HG02623 (cell line): Measurements from ENCODE around the gene TSHZ2.
"Not testable (repeated sequence)": the region's sequence is repeated elsewhere in the genome, so short reads cannot be mapped to it uniquely, and the experiment has no call there.

Source experiments
- ATAC-seq: cut with Tn5 transposase; IDR thresholded peaks from one replicate; pipeline ENCODE4 v1.9.1; 2021; ENCODE audit warnings: moderate library complexity; ENCODE audit not compliant: unreplicated experiment

The TSHZ2 gene

DNA sequence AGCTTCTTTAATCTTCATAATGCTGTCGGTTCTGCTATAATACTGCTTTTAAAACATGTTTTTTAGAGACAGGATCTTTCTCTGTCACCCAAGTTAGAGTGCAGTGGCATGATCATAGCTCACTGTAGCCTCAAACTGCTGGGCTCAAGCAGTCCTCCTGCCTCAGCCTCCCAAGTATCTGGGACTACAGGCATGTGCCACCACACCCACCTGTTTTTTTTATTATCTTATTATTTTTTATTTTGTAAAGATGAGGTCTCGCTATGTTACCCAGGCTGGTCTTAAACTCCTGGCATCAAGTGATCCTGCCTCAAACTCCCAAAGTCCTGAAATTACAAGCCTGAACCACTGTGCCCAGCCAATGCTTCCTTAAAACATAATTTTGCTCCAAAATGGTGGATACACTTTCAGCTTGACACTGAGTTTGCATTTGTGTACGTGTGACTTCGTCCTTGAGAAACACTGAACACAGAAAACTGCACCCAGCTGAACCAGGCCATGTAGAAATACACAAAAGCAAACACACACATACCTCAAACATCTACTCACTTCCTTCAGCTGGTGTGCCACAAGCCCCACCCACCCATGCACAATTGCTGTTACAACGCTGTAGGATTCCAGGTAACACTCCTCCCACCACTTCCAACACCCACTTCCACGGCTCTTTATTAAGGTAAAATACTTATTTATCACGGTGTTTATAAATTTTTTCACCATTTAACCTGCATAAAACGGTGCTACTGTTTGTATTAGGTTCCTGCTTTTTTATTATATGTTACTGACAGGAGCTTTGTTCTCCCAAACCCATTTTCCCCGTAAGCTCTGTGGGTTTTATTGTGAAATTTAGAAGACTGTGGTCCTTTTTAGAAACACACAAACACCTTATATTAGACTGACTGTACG is 109.1 kb downstream of the TSHZ2 start:
- ATAC-seq, result no peak

DNA sequence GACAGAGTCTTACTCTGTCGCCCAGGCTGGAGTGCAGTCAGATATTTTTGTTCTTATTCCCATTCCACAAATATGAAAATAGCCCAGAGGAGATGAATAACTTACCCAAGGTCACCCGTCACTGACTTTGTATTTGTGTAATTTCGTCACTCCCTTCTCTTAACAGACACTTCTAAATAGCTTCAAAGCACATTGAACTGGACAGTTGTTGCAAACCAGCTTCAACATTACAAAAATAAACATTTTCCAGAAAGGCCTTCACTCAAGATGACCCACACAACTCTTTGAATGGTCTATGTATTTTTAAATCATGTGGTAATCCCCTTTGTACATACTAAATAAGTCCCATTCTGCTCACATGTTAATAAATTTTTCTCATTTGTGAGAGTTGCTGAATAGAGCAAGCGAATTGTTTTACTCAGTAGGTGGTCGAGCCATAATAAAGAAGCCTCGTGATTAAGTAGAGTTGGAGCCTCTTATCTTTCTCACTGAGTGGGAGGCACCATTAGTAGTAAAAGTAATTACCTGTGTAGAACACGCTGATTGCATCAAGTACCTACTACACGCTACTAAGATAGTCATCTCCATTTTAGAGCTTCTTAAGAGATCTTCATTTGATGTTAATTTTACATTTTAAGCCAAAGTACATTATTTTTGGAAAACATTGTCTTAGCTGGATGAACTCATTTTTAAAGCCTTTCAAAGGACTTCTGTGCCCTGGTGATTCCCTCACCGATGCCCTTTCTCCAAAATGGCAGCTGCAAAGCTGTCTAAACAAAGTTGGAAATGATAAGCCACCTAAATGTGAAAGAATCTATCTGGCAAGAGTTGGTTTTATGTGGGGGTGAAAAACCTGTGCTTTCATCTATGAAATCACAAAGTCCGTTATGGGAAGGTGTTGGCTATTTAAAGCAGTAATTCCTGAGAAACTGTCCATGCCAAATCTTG is 110.0 kb downstream of the TSHZ2 start:
- ATAC-seq, result no peak

DNA sequence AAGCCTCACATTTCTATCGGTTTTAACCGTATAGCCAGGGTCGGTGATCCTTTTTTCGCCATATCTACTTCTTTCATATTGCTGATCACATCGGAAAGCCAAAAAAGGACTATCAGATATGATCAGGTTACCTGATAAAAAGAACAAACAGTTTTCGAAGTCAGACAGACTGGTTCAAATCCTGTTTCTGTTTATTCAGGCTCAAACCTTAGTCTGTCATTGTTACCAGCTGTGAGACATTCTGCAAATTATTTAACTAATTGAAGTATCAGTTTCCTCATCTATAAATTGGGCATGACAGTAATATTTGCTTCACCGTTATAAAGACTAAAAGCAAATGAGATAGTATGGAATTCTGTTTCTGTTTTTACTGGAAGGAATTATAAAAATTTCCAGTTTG is 111.3 kb downstream of the TSHZ2 start:
- no peak for ATAC-seq

DNA sequence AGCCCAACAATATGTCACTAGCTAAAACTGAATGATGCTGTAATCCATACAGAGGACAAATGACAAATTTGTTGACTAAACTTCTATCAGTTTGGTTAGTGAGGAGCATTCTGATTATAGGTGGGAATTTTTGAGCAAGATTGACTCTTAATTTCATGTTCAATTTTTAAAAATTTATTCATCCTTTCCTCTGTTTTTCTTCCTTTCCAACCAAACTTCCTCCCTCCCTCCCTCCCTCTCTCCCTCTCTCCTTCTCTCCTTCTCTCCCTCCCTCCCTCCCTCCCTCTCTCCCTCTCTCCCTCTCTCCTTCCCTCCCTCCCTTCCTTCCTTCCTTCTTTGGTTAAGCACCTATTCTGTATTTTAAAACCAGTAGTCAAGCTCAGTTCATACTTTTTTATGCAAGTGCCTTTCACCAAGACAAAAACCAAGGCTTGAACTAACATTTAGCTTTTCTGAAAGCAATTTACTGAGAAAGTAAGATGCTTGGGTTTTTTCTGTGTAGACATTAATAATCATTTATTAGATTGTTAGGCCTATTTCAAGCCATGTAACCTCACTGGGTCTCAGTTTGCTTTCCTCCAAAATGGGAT is 112.3 kb downstream of the TSHZ2 start:
- ATAC-seq, result no peak

DNA sequence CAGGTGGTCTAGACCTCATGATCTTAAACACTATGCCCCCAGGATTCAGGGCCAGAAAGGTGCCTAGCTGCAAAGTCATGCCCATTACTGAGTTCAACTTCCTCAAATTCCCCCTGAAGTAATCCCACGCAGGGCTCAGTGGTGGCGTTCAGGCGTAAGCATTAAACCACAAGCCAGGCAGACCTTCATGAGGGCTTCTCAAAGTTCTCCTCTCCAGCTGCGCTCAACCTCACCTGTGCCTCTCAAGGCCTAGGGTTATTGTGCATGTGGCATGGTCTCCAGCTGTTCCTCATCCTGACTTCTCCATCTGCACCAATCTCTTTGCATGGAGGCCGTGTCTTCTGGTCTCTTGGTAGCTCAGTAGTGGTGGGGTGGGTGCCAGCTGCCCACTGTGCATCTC is 113.6 kb downstream of the TSHZ2 start:
- ATAC-seq, result no peak

DNA sequence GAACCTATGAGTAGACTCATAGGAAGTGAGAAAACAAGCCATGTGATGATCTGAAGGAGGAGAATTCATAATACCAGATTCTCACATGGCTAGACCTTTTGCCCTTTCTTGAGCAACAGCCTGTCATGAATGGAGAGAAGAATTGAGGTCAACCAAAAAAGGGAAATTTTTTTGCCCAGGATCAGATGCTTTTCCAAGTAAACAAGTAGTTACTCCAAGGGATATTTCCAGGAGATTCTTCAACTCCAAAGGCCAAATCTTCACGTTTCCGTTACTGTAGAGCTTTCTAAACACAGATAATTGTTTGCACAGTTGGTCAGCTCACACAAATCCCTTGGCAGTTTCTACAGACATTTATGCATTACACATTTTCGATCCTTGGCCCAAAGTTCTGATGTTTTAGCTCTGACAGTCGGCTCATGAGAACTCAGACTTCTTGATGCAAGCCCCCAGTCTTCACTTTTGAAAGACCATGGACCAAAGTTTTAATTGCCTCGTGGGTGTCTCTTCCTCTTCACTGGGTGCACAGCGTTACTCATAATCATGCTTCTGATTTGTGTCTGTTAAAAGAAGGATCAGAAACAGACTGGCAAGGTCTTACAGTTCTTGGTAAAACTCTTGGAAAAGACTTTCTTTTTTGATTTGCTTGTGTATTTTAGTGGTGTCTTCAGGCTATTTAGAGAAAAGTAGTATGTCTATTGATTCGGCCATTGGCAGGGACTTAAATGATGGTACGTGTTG is 115.0 kb downstream of the TSHZ2 start:
- ATAC-seq, result no peak

DNA sequence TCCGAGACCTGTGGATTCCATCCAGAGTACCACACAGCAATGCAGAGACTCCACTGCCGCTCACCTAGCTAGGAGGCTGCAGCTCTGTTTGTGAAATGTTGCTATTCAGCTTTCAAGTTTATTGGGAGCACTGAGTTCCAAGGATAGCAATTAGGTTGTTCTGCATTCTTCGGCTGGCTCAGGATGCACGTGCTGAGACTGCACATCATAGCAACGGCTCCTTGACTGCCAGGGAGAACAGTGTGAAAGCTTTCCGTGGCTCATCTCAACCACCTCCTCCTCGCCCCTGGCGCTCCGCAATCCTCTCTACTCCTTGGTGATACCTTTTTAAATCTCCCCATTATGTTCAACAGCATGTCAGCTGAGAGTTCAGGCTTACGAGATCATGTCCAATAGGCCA is 116.6 kb downstream of the TSHZ2 start:
- no peak for ATAC-seq

DNA sequence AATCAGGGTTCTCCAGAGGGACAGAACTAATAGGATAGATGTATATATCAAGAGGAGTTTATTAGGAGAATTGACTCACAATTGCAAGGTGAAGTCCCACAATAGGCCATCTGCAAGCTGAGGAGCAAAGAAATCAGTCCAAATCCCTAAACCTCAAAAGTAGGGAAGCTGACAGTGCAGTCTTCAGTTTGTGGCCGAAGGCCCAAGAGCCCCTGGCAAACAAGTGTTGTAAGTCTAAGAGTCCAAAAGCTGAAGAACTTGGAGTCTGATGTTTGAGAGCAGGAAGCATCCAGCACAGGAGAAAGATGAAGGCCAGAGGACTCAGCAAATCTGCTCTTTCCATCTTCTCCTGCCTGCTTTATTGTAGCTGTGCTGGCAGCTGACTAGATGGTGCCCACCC is 117.7 kb downstream of the TSHZ2 start:
- not testable (repeated sequence) for ATAC-seq

DNA sequence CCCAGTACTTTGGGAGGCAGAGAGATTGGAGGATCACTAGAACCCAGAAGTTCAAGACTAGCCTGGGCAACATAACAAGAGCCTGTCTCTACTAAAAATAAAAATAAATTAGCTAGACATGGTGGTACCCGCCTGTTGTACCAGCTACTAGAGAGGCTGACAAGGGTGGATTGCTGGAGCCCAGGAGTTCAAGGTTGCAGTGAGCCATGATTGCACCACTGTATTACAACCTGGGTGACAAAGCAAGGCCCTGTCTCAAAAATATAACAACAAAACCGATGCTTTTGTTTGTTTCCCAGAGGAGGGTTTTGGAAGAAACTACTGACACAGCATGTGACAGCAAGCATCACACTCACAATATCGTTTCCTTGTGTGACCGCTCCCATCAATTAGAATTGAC is 119.6 kb downstream of the TSHZ2 start:
- ATAC-seq, result no peak

DNA sequence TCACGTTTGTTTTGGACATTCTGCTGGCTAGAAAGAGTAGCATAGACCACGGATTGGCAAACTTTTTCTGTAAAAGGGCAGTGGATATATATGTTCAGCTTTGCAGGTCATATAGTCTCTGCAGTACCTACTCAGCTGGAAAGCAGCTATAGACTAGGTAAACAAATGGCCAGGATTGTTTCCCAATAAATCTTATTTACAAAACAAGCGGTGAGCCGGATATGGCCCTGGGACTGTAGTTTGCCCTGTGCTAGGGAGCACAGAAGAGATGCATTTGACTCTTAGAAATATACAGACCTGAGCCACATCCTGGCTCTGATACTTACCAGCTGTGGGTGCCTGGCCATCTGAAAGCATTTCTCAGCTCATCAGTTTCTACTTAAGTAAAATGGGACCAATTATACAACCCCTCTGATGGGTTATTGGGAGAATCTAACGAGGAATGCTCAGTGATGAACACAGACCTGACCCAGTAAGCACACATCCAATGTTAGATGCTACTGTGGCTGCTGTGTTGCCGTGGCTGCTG is 120.7 kb downstream of the TSHZ2 start:
- no peak for ATAC-seq

DNA sequence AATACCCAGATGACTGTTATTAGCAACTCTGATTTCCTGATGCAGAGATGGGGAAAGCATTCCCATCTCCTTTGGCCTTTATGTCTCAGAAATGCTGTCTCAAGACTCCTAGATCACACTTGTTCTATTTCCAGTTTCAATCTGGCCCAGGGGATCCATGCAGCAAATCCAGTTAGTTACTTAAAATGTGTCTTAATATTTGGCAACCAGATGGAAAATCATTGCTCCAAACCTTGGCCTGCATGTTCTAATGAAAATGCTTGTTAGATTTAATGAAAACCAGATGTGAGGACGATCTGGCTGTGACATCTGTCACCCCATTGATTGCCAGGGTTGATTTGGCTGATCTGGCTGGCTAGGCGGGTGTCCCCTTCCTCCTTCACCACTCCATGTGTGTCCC is 125.2 kb downstream of the TSHZ2 start:
- no peak for ATAC-seq

DNA sequence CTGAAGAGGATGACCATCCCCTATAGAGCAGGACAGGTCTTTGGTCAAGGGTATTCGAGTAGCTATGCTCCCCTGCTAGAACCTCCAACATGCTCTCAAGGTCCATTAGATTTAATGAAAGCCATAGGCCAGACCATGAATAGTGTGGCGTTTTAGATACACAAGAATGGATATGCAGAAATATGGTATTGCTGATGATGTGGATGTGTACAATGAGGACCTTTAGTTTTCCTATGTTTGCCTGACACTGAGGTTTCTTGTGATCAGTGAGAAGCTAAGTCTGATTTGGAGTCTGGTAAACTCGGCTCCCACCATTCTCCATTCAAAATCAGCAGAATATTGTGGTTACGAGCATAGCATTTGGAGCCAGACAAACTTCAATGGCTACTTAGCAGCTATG is 125.6 kb downstream of the TSHZ2 start:
- no peak for ATAC-seq

DNA sequence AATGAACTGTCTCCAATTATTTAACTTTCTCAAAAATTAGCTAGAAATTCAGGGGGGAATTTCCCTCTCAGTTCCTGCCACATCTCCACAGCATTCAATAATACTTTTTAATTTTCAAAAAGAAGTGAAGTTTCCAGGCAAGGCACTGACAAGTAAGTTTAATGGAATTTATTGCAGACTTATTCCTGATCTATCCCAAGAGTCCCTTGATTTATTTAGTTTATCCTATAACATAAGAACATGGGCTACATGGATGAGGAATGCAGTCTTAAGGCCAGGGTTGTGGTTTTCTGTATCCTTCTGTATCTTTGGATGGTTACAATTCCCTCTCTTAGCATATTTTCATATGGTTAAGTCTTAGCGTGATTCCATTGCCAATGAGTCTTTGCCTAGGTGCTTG is 126.5 kb downstream of the TSHZ2 start:
- no peak for ATAC-seq

DNA sequence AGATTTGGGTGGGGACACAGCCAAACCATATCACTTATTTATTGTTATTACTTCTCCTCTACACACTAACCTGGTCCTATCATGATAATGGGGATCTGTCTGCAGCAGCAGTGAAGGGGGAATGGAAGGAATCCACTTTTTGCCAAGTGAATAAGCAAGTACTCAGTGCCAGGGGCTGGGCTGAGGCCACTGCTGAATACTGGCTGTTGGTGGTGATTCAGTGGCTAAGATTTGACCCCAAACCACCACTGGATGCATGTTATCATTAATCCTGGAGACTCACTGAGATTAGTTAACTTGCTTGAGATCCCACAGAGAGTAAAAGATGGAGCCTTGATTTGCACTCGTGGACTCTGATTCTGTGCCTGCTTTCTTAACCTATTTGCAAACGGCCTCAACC is 127.7 kb downstream of the TSHZ2 start:
- ATAC-seq, result no peak

DNA sequence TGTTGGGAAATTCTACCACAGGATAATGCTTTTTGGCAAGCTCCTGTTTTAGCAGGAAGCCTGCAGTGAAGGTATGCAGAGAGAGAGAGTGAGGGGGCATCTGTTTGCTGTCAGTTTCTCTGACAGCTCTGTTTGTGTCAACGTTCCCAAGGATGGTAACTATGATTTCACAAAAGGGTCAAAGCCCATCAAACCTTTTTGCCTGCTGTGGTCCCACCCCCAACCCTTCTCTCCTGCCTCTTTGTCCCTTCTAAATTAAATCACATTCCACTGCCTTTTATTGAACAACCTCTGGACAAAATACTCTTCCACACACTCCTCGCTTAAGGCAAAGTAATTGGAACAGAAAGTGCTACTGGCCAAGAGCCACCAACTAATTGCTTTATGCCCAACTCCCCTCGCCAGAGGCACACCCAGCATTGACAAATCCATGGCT is 128.3 kb downstream of the TSHZ2 start:
- ATAC-seq, result no peak

DNA sequence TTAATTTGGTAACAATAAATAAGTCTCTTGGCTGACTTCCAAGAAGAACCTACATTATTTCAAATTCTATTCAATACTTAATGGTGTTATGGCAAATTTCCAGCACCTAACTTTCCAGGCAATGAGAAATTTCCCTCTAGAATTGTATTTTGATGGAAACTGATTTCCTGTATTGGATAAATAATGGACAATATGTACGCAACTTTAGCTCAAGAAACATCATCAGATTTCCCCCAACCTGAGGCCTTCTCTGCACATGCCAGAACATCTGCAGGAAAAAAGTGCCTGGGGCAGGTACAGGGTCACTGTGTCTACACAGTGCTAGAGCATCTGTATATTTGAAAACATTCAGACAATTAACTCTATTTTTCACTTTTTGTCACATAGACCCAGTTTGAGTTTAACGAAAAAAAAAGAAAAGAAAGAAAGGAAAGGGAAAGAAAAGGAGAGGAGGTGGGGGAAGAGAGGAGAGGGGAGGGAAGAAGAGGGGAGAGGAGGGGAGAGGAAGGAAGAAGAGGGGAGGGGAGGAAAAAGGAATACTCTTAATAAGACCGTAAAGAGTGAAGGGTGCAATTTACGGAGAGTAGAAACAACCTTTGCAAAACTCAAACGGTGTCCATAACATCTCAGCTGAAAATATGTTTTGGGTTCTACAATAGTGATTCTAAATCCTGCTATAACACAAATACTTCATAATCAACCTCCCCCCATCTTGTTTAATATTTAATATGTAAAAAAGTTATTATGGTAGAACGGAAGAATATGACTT is 130.0 kb downstream of the TSHZ2 start:
- ATAC-seq, result no peak

DNA sequence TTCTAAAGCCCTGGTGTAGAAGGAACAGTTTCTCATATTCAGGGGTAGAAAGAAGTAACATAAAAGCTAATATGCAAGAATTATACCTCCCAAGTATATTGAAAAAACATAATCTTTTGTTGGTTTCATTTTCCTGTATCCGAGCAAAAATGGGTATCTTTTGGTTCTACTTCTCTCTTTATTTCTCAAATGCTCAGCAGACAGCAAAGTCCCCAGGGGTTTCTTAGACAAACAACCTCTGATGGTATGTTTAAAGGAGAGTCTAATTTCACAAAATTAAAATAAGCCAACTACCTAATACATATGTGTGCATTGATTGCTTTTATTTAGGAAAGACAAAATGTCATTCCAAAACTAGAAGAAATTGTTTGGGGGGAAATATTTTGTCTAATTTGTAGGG is 131.0 kb downstream of the TSHZ2 start:
- no peak for ATAC-seq

DNA sequence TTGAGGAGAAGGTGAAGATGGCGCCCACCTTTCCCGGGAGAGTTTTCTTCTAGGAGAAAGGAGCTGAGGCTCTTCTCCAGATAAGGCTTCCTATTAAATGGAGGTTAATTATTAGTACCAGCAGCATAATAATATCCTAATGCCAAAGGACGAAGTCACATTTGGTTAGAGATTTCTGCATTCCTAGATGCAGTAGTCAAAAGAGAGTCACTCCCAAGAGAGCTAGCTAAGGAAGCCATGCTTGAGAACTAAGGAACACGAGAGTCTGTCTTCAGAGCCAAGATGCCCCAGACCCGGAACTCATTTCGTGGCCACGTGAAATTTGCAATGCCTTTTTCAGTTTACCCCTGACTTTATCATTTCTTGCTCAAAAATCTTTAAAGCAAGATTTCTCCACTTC is 132.7 kb downstream of the TSHZ2 start:
- ATAC-seq, result no peak

DNA sequence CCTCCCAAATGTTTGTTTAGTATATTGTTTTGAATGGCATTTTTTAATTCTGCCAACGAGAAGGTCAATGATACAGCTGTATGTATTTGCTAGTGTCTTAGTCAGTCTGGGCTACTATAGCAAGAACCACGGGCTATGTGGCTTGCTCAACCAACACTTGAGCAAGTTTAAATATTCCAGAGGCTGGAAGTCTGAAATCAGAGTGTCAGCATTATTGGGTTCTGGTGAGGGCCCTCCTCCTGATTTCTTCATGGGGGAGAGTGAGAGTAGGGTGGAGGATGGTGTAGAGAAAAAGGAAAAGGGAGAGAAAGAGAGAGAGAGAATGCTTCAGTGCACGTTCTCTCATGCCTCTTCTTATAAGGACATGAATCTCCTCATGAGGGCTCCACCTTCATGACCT is 144.6 kb downstream of the TSHZ2 start:
- ATAC-seq, result no peak

DNA sequence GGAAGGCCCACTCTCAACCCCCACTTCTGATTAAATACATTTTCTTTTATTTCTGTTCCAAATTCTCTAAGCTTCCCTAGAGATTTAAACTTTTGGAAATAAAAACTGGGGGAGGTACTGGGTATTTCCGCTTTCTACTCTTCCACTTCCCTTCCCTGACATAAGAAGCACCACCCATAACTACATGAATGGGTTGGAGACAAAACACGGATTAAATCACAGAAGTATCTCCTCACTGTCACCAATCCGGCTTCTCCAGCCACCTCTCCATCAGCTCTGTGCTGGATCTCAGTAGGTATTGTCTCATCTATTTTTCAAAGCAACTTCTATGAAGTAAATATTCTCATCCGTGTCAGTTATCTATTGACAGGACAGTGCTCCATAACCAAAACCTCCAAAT is 150.7 kb downstream of the TSHZ2 start:
- no peak for ATAC-seq
